CD4-positive, alpha-beta T cell (primary cell): Measurements from ENCODE around the gene COX11. TPM values are rescaled to one million over a fixed set of nuclear protein-coding genes. Genes with fewer than 3 reads are reported as not detected.
A peak's percentile ranks its signal among the peaks of the same experiment; 100 is the strongest.

Source experiments
- ATAC-seq: fragments of 200-7000 bp; cut with Tn5 transposase; one replicate; pipeline ENCODE4 v1.10.0; 2022; ENCODE audit warnings: mild to moderate bottlenecking; ENCODE audit not compliant: poor library complexity
- CTCF ChIA-PET: fragments of 350-600 bp; sonication (Branson Sonifier 250); formaldehyde crosslinking; loops from one replicate; lab custom pipeline; 2021; ENCODE audit warnings: antibody characterized with exemption, inconsistent platforms; lab: Charles Lee
- POLR2A ChIA-PET: fragments of 350-600 bp; sonication (Branson Sonifier 250); formaldehyde crosslinking; loops from one replicate; lab custom pipeline; 2021; ENCODE audit warnings: antibody characterized with exemption, inconsistent platforms; lab: Charles Lee
- DNase-seq, 14 experiments: peaks; one replicate each; pipeline ENCODE4 v3.0.0-alpha.2; 2013 to 2020; ENCODE audit warnings: mixed read lengths in 2 of 14
- H3K27ac ChIP-seq, 2 donors: one replicate each; pipeline versions ENCODE4 v1.5.1 to v1.7.0; 2013; ENCODE audit warnings: low read length in 2 of 2, low read depth in 1 of 2, mild to moderate bottlenecking in 1 of 2
- H3K27me3 ChIP-seq, 2 experiments: 1 replicate in 1 of 2; 2 replicates in 1 of 2; pipeline versions ENCODE4 v1.6.1 to v1.7.0; 2013; ENCODE audit warnings: low read length in 2 of 2, control low read depth in 1 of 2, mild to moderate bottlenecking in 1 of 2, moderate library complexity in 1 of 2; ENCODE audit not compliant: insufficient read depth in 2 of 2, control insufficient read depth in 1 of 2
- H3K36me3 ChIP-seq: one replicate; pipeline ENCODE4 v1.6.1; 2013; ENCODE audit warnings: low read length, control low read depth; ENCODE audit not compliant: insufficient read depth
- H3K4me1 ChIP-seq: one replicate; pipeline ENCODE4 v1.6.1; 2013; ENCODE audit warnings: low read length, control low read depth; ENCODE audit not compliant: insufficient read depth
- H3K4me3 ChIP-seq: one replicate; pipeline ENCODE4 v1.5.1; 2013; ENCODE audit warnings: mild to moderate bottlenecking, low read length, moderate library complexity
- H3K9me3 ChIP-seq, 2 experiments: 1 replicate in 1 of 2; 2 replicates in 1 of 2; pipeline versions ENCODE4 v1.6.1 to v1.7.0; 2013; ENCODE audit warnings: low read length in 2 of 2, mild to moderate bottlenecking in 2 of 2, control low read depth in 1 of 2, moderate library complexity in 1 of 2; ENCODE audit not compliant: control insufficient read depth in 1 of 2, insufficient read depth in 1 of 2
- H3K27ac Mint-ChIP-seq: one replicate; pipeline ENCODE4 v1.8.0; 2020; ENCODE audit warnings: mixed read lengths
- H3K27me3 Mint-ChIP-seq: one replicate; pipeline ENCODE4 v1.8.0; 2021; ENCODE audit warnings: mixed read lengths
- H3K36me3 Mint-ChIP-seq: one replicate; pipeline ENCODE4 v1.8.0; 2021; ENCODE audit warnings: low read depth, mixed read lengths
- H3K4me1 Mint-ChIP-seq: one replicate; pipeline ENCODE4 v1.8.0; 2021; ENCODE audit warnings: low read depth, mixed read lengths
- H3K4me3 Mint-ChIP-seq: one replicate; pipeline ENCODE4 v1.8.0; 2020; ENCODE audit warnings: mild to moderate bottlenecking, mixed read lengths
- H3K9me3 Mint-ChIP-seq: one replicate; pipeline ENCODE4 v1.8.0; 2020; ENCODE audit warnings: mixed read lengths
- intact Hi-C, 2 experiments: fragments of 100-400 bp; cut with DNase I in 1 of 2; cut with micrococcal nuclease in 1 of 2; formaldehyde crosslinking; loops; one replicate each; pipeline versions ENCODE4 v1.15.1 to v1.9.0; 2023 to 2025; cut with DNase I, micrococcal nuclease
- polyA plus RNA-seq, 2 donors: library from polyadenylated mRNA; unstranded; fragments of 120-200 nt; gene quantifications; one replicate each; pipeline ENCODE4 v1.2.1, GENCODE V29; 2013
- total RNA-seq, 174 experiments: library from RNA in 2 of 174; stranded (reverse) in 2 of 174; gene quantifications; one replicate each; pipeline ENCODE4 v1.2.3 and lab custom pipeline; 2021 to 2026
- TF ChIP-seq, protein P1 (sequence below): fragments of 200-600 bp; IDR thresholded peaks from one replicate; pipeline ENCODE4 v1.8.0; 2022; ENCODE audit warnings: antibody characterized with exemption, mild to moderate bottlenecking

COX11 gene
- 10 to 100 TPM; 24.1 to 30.3 TPM for total RNA-seq
- polyA plus RNA-seq (2013, experiment 1 of 2) = 60.4 TPM
- polyA plus RNA-seq (2013, experiment 2 of 2) = 59.6 TPM
- total RNA-seq (lab: John Stamatoyannopoulos, UW) = 13.3 to 83.8 (median 53.8) reads per million in 172 experiments

DNA sequence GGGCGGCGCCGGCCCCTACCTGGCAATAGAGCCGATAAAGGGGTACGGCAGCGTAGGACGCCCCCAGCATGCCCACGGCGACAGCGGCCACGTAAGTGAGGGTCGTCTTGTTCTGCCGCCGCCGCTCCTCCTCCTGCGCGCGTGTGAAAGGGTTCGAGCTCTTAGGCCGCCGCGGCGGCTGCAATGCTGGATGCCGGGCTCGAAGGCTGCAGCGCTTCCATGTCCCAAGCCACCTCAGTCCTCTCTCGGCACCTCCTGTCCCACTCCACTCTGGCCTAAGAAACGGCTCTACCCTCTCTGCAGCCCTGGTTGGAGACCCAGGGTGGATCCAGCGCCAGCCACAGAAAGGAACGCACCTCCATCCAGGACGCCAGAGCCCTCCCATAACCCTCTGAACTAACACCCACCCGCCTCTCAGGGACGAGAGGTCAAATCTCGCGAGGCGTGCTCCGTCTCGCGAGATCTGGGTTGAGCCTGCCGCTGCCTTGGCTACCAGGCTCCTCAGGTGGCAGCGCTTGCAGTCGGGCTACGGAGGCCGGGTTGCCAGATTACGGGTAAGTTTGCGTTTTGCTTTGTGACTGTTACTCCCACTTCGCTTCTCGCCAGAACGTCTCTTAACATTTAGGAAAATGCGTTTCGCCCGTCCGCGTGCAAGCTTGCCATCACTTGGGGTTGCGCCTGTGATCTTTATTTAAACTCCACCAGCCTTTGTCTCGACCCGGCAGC lies at the start of gene COX11, which contains the start of gene STXBP4:
TSS of gene COX11 (minus strand) at position 393 of the 726 bp plus-strand sequence. CDS start at position 385, 8 bp downstream.
TSS of gene STXBP4 (plus strand) at position 504 of the 726 bp plus-strand sequence. CDS start 17,455 bp downstream, outside the sequence.
- Histone ChIP-seq H3K27me3 (no peaks in the 10 kb centered on the region), H3K9me3 (no peaks in the 10 kb centered on the region), H3K27ac (peak within 1 kb of the TSS; percentile 61 to 85), H3K4me3 (peak within 1 kb of the TSS; percentile 92), H3K36me3 (peaks cover 17% of the 10 kb centered on the region), H3K4me1 (peaks cover 25% of the 10 kb centered on the region)
- Mint-ChIP-seq H3K36me3 (peaks cover 29% of the 10 kb centered on the region), H3K4me3 (no peak within 1 kb of the TSS), H3K4me1 (peaks cover 5% of the 10 kb centered on the region), H3K27me3 (no peaks in the 10 kb centered on the region), H3K9me3 (no peaks in the 10 kb centered on the region), H3K27ac (no peak within 1 kb of the TSS)
- intact Hi-C loops = loop anchor here in 1 of 2 experiments (5.0 to 10.0 kb wide), 3 partner anchors 269 to 454 kb away; partner anchors contain the start of genes HLF and MMD
- ChIA-PET CTCF (no interaction called here), POLR2A (no interaction called here)
- ATAC-seq = peak; percentile 96
- TF ChIP-seq, protein P1, sequence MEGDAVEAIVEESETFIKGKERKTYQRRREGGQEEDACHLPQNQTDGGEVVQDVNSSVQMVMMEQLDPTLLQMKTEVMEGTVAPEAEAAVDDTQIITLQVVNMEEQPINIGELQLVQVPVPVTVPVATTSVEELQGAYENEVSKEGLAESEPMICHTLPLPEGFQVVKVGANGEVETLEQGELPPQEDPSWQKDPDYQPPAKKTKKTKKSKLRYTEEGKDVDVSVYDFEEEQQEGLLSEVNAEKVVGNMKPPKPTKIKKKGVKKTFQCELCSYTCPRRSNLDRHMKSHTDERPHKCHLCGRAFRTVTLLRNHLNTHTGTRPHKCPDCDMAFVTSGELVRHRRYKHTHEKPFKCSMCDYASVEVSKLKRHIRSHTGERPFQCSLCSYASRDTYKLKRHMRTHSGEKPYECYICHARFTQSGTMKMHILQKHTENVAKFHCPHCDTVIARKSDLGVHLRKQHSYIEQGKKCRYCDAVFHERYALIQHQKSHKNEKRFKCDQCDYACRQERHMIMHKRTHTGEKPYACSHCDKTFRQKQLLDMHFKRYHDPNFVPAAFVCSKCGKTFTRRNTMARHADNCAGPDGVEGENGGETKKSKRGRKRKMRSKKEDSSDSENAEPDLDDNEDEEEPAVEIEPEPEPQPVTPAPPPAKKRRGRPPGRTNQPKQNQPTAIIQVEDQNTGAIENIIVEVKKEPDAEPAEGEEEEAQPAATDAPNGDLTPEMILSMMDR = no peak
- DNase-seq = peak; percentile 89 to 98 (median 93)

- no peaks in the 10 kb centered on the region for H3K36me3 ChIP-seq
- CTCF ChIA-PET = interaction anchor here (0.6 to 1.9 kb wide), 2 partner anchors 12 to 416 kb away, joined by 3 to 5 read pairs; partner anchors contain the start of gene MMD
- DNase-seq (peak in 3 of 14 experiments; percentile 0 to 13 (median 11)), ATAC-seq (no peak)
- H3K9me3 Mint-ChIP-seq = no peaks in the 10 kb centered on the region
- no peak overlapping the region for H3K4me3 ChIP-seq
- POLR2A ChIA-PET = no interaction called here
- no peaks in the 10 kb centered on the region for H3K27me3 Mint-ChIP-seq
- intact Hi-C loops = no loop called here
- H3K27me3 ChIP-seq = no peaks in the 10 kb centered on the region
- H3K9me3 ChIP-seq = no peaks in the 10 kb centered on the region
- H3K36me3 Mint-ChIP-seq = peaks cover 23% of the 10 kb centered on the region
- H3K27ac ChIP-seq = no peak overlapping the region
- H3K4me3 Mint-ChIP-seq = no peak overlapping the region
- TF ChIP-seq, protein P1 = peak; percentile 26
- no peaks in the 10 kb centered on the region for H3K4me1 ChIP-seq
- no peaks in the 10 kb centered on the region for H3K4me1 Mint-ChIP-seq
- H3K27ac Mint-ChIP-seq = no peak overlapping the region
Observed at GRCh38 chr17:55005520-55005919, 37.1 kb upstream of the COX11 start.

GRCh38 chr17:55004484-55004883 lies 36.0 kb upstream of the COX11 start:
- Mint-ChIP-seq H3K27ac (no peak overlapping the region), H3K4me1 (no peaks in the 10 kb centered on the region), H3K36me3 (peaks cover 30% of the 10 kb centered on the region), H3K4me3 (no peak overlapping the region), H3K9me3 (no peaks in the 10 kb centered on the region), H3K27me3 (no peaks in the 10 kb centered on the region)
- H3K27ac ChIP-seq = no peak overlapping the region
- DNase-seq (no peak), ATAC-seq (no peak)
- POLR2A ChIA-PET = no interaction called here
- H3K27me3 ChIP-seq = no peaks in the 10 kb centered on the region
- TF ChIP-seq, protein P1 = no peak
- intact Hi-C loops = no loop called here
- no peak overlapping the region for H3K4me3 ChIP-seq
- H3K4me1 ChIP-seq = no peaks in the 10 kb centered on the region
- H3K9me3 ChIP-seq = no peaks in the 10 kb centered on the region
- CTCF ChIA-PET = interaction anchor here (1.9 kb wide), 1 partner anchor 11 kb away, joined by 5 read pairs; no protein-coding TSS in a partner anchor
- H3K36me3 ChIP-seq = no peaks in the 10 kb centered on the region
